Neuronal stem cell (in vitro differentiated cells): Measurements from ENCODE around the gene GAS7.

ENCODE experiments used
- DNase-seq: peaks from one replicate; pipeline ENCODE4 v3.0.0-alpha.2; 2013; ENCODE audit warnings: low spot score
- H2AFZ ChIP-seq: one replicate; pipeline ENCODE4 v1.6.1; 2013; ENCODE audit warnings: mild to moderate bottlenecking, low read length, inconsistent platforms
- H2AK5ac ChIP-seq: 2 replicates; pipeline ENCODE4 v1.6.1; 2013; ENCODE audit warnings: low read depth, mild to moderate bottlenecking, inconsistent platforms, low read length, moderate library complexity, mixed read lengths
- H2BK120ac ChIP-seq: 2 replicates; pipeline ENCODE4 v1.6.1; 2013; ENCODE audit warnings: low read depth, mild to moderate bottlenecking, inconsistent platforms, low read length, moderate library complexity, mixed read lengths
- H2BK12ac ChIP-seq: one replicate; pipeline ENCODE4 v1.6.1; 2013; ENCODE audit warnings: low read length, inconsistent platforms
- H2BK15ac ChIP-seq: 2 replicates; pipeline ENCODE4 v1.6.1; 2013; ENCODE audit warnings: mild to moderate bottlenecking, low read length, inconsistent platforms, mixed read lengths
- H2BK5ac ChIP-seq: one replicate; pipeline ENCODE4 v1.6.1; 2013; ENCODE audit warnings: inconsistent platforms, mild to moderate bottlenecking, low read length, moderate library complexity
- H3K14ac ChIP-seq: one replicate; pipeline ENCODE4 v1.6.1; 2013; ENCODE audit warnings: low read length, inconsistent platforms
- H3K18ac ChIP-seq: 2 replicates; pipeline ENCODE4 v1.6.1; 2013; ENCODE audit warnings: low read length, inconsistent platforms
- H3K23ac ChIP-seq: 2 replicates; pipeline ENCODE4 v1.6.1; 2013; ENCODE audit warnings: low read depth, mild to moderate bottlenecking, mixed read lengths, low read length, inconsistent platforms; ENCODE audit not compliant: poor library complexity
- H3K27ac ChIP-seq: replicated peaks from 3 replicates; pipeline ENCODE4 v1.5.1; 2013; ENCODE audit warnings: low read length, inconsistent platforms
- H3K27me3 ChIP-seq, 3 experiments: 2 replicates each; pipeline ENCODE4 v1.6.1; 2013; ENCODE audit warnings: low read length in 3 of 3, mild to moderate bottlenecking in 2 of 3, inconsistent platforms in 1 of 3, low read depth in 1 of 3, mixed read lengths in 1 of 3, moderate library complexity in 1 of 3; ENCODE audit not compliant: control insufficient read depth in 3 of 3, insufficient read depth in 3 of 3
- H3K36me3 ChIP-seq, 2 donors: replicated peaks in 1 of 2; 2 replicates each; pipeline ENCODE4 v1.6.1; 2013; ENCODE audit warnings: low read length in 2 of 2; ENCODE audit not compliant: control insufficient read depth in 2 of 2, insufficient read depth in 2 of 2
- H3K4ac ChIP-seq: 2 replicates; pipeline ENCODE4 v1.6.1; 2013; ENCODE audit warnings: inconsistent platforms, mild to moderate bottlenecking, low read length, moderate library complexity
- H3K4me1 ChIP-seq, 2 donors: 1 replicate in 1 of 2; 2 replicates in 1 of 2; pipeline ENCODE4 v1.6.1; 2013; ENCODE audit warnings: low read length in 2 of 2, low read depth in 1 of 2; ENCODE audit not compliant: control insufficient read depth in 2 of 2, insufficient read depth in 1 of 2
- H3K4me2 ChIP-seq: one replicate; pipeline ENCODE4 v1.6.1; 2013; ENCODE audit warnings: mild to moderate bottlenecking, low read length, inconsistent platforms; ENCODE audit not compliant: insufficient read depth, poor library complexity, severe bottlenecking
- H3K4me3 ChIP-seq, 2 donors: 2 replicates each; pipeline ENCODE4 v1.5.1; 2013; ENCODE audit warnings: low read length in 2 of 2, mild to moderate bottlenecking in 2 of 2, inconsistent platforms in 1 of 2, moderate library complexity in 1 of 2
- H3K79me1 ChIP-seq: one replicate; pipeline ENCODE4 v1.6.1; 2013; ENCODE audit warnings: low read depth, mild to moderate bottlenecking, inconsistent platforms, low read length, moderate library complexity
- H3K9ac ChIP-seq: one replicate; pipeline ENCODE4 v1.6.1; 2013; ENCODE audit warnings: mild to moderate bottlenecking, low read depth, low read length, inconsistent platforms; ENCODE audit not compliant: poor library complexity
- H3K9me3 ChIP-seq, 2 donors: replicated peaks in 1 of 2; 2 replicates each; pipeline versions ENCODE3 to v1.6.1; 2013; ENCODE audit warnings: low read length in 2 of 2, mild to moderate bottlenecking in 2 of 2, inconsistent platforms in 1 of 2, low read depth in 1 of 2, mixed read lengths in 1 of 2, moderate library complexity in 1 of 2; ENCODE audit not compliant: control insufficient read depth in 2 of 2, insufficient read depth in 1 of 2
- H4K8ac ChIP-seq: one replicate; pipeline ENCODE4 v1.6.1; 2013; ENCODE audit warnings: low read depth, mild to moderate bottlenecking, inconsistent platforms, low read length, moderate library complexity
- H4K91ac ChIP-seq: one replicate; pipeline ENCODE4 v1.6.1; 2013; ENCODE audit warnings: low read length, low read depth, mild to moderate bottlenecking, inconsistent platforms; ENCODE audit not compliant: poor library complexity
- whole genome bisulfite sequencing, 2 donors: extraction: QIAGEN DNeasy Blood & Tissue Kit; methylation state at CpG; one replicate each; pipeline ENCODE4 v1.1.7; 2013; ENCODE audit warnings: missing lambda C conversion rate in 2 of 2, mixed read lengths in 1 of 2; ENCODE audit not compliant: insufficient read length in 2 of 2, insufficient replicate concordance in 1 of 2; ENCODE audit errors: extremely low coverage in 2 of 2; 5-methylcytosine and 5-hydroxymethylcytosine counted together

GAS7 gene

DNA sequence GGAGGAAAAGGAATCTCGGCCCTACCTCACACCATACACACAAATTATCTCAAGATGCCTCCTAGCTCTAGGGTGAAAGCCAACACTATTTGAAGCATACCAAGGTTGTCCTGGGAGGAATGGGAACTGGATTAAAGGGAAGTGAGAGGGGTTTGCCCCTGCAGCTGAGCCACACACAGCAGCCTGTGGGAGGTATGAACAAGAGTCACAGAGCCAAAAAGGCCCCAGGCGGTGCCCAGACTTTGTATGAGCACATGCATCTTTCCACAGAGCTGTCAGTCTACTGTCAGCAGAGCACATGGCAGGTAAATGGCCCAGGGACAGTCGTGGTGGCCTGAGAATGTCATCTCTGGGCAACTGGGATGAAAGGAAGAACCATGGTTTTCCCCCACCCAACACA, 262.3 kb downstream of the GAS7 start:
- no peak overlapping the region for H3K4ac ChIP-seq
- no peak overlapping the region for H2BK12ac ChIP-seq
- H3K36me3 ChIP-seq, result peaks cover 0 to 2% of the 10 kb centered on the region in 2 donors
- no peak overlapping the region for H4K91ac ChIP-seq
- WGBS, 2 donors, result no CpG with 5 or more reads among the region's 3 CpGs
- H2BK5ac ChIP-seq, result no peak overlapping the region
- no peak overlapping the region for H2AFZ ChIP-seq
- no peak overlapping the region for H3K27ac ChIP-seq
- H3K27me3 ChIP-seq, result no peaks in the 10 kb centered on the region
- no peak overlapping the region for H4K8ac ChIP-seq
- no peak overlapping the region for H3K18ac ChIP-seq
- no peak overlapping the region for H2BK120ac ChIP-seq
- H3K14ac ChIP-seq, result no peak overlapping the region
- H3K79me1 ChIP-seq, result no peaks in the 10 kb centered on the region
- H3K23ac ChIP-seq, result no peak overlapping the region
- H3K9me3 ChIP-seq, result no peaks in the 10 kb centered on the region
- H3K9ac ChIP-seq, result no peak overlapping the region
- H3K4me1 ChIP-seq, result peaks cover 0 to 6% of the 10 kb centered on the region in 2 donors
- no peak overlapping the region for H2BK15ac ChIP-seq
- no peak overlapping the region for H2AK5ac ChIP-seq
- no peak for DNase-seq
- no peak overlapping the region for H3K4me2 ChIP-seq
- H3K4me3 ChIP-seq, result no peak overlapping the region

DNA sequence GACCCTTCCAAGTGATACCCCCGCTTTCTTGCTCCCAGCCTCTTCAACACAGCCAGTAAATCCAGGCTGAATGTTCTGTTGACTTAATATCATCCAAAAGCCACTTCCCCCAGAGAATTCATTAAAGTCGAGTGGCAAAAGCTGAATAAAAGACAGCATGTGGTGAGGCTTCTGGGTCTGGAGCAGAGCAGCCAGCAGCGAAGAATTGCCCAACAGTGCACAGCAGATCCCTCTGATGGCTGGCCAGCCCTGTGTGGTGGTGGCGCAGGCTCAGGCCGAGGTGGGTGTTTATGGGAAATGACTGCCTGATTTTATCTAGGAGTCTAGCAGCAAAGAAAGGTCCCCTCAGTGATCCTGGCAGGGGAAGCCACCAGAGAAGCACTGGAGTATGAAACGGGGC, 263.0 kb downstream of the GAS7 start:
- no peak overlapping the region for H3K4me2 ChIP-seq
- H2AK5ac ChIP-seq, result no peak overlapping the region
- H3K4me3 ChIP-seq, result no peak overlapping the region
- no peaks in the 10 kb centered on the region for H3K9me3 ChIP-seq
- H3K4me1 ChIP-seq, result peaks cover 0 to 7% of the 10 kb centered on the region in 2 donors
- no peak overlapping the region for H2BK15ac ChIP-seq
- no peak overlapping the region for H3K4ac ChIP-seq
- H2BK12ac ChIP-seq, result no peak overlapping the region
- H3K79me1 ChIP-seq, result no peaks in the 10 kb centered on the region
- no peak overlapping the region for H3K9ac ChIP-seq
- WGBS, 2 donors, result no CpG with 5 or more reads among the region's 6 CpGs
- no peak overlapping the region for H2BK120ac ChIP-seq
- H2AFZ ChIP-seq, result no peak overlapping the region
- peaks cover 0 to 2% of the 10 kb centered on the region in 2 donors for H3K36me3 ChIP-seq
- no peak overlapping the region for H3K18ac ChIP-seq
- H3K27ac ChIP-seq, result no peak overlapping the region
- DNase-seq, result no peak
- peak overlapping the region; percentile 32 for H3K14ac ChIP-seq
- no peak overlapping the region for H3K23ac ChIP-seq
- H3K27me3 ChIP-seq, result no peaks in the 10 kb centered on the region
- no peak overlapping the region for H2BK5ac ChIP-seq
- H4K8ac ChIP-seq, result no peak overlapping the region
- H4K91ac ChIP-seq, result no peak overlapping the region

DNA sequence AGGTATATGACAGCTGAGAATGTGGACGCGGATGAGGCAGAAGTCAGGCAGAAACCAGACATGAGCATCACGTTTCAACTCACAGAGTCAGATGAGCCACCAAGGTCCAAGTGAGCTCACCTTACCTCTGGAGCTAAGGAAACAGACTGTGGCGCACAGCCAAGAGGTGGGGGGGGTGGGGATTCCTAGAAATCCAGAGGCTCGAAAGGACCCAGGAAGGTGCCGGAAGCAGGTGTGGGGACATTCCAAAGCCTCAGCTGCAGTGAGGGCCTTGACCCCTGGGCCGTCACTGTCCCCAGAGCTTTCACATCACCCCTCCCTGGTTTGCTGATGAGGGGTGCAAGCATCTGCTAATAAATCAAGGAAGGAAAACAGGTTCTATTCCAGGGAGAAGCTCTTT, 264.1 kb downstream of the GAS7 start:
- H2BK5ac ChIP-seq, result no peak overlapping the region
- peaks cover 0 to 7% of the 10 kb centered on the region in 2 donors for H3K4me1 ChIP-seq
- H3K79me1 ChIP-seq, result no peaks in the 10 kb centered on the region
- no peak overlapping the region for H2AFZ ChIP-seq
- H2AK5ac ChIP-seq, result no peak overlapping the region
- H2BK120ac ChIP-seq, result no peak overlapping the region
- no peak overlapping the region for H3K4me3 ChIP-seq
- no peaks in the 10 kb centered on the region for H3K27me3 ChIP-seq
- no peaks in the 10 kb centered on the region for H3K9me3 ChIP-seq
- H3K27ac ChIP-seq, result no peak overlapping the region
- H4K8ac ChIP-seq, result no peak overlapping the region
- no peak for DNase-seq
- peaks cover 0 to 2% of the 10 kb centered on the region in 2 donors for H3K36me3 ChIP-seq
- H2BK12ac ChIP-seq, result no peak overlapping the region
- H3K4ac ChIP-seq, result no peak overlapping the region
- no peak overlapping the region for H2BK15ac ChIP-seq
- H3K9ac ChIP-seq, result no peak overlapping the region
- no peak overlapping the region for H3K23ac ChIP-seq
- no peak overlapping the region for H3K18ac ChIP-seq
- no CpG with 5 or more reads among the region's 7 CpGs for WGBS, 2 donors
- no peak overlapping the region for H3K4me2 ChIP-seq
- no peak overlapping the region for H3K14ac ChIP-seq
- no peak overlapping the region for H4K91ac ChIP-seq

DNA sequence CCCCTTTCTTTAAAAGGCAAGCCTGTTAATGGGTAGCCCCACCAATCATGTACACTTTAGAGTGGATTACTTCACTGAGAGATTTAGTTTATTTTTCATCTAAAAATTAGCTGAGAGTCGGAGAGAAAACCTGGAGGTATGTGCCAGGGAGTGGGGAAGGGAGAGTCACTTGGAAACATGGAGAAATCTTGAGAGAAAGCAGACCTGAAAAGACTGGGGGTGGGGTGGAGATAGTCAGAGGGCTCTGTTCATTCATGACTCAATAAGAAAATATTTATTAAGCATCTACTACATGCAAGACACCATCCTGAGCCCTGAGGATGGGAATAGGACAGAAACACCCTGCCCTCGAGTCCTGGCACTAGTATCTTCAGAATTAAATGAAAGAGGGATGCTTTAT, 265.9 kb downstream of the GAS7 start:
- no peak overlapping the region for H3K14ac ChIP-seq
- no peak overlapping the region for H3K4me3 ChIP-seq
- no peak overlapping the region for H3K27ac ChIP-seq
- no peak for DNase-seq
- no peak overlapping the region for H2AFZ ChIP-seq
- H3K36me3 ChIP-seq, result peaks cover 0 to 2% of the 10 kb centered on the region in 2 donors
- no CpG with 5 or more reads among the region's 2 CpGs for WGBS, 2 donors
- no peak overlapping the region for H2BK12ac ChIP-seq
- no peaks in the 10 kb centered on the region for H3K79me1 ChIP-seq
- H4K91ac ChIP-seq, result no peak overlapping the region
- H2BK15ac ChIP-seq, result no peak overlapping the region
- peaks cover 0 to 7% of the 10 kb centered on the region in 2 donors for H3K4me1 ChIP-seq
- H3K9me3 ChIP-seq, result no peaks in the 10 kb centered on the region
- no peak overlapping the region for H3K9ac ChIP-seq
- no peak overlapping the region for H3K23ac ChIP-seq
- H3K4me2 ChIP-seq, result no peak overlapping the region
- H2BK5ac ChIP-seq, result no peak overlapping the region
- H3K18ac ChIP-seq, result no peak overlapping the region
- H2AK5ac ChIP-seq, result no peak overlapping the region
- no peak overlapping the region for H3K4ac ChIP-seq
- H2BK120ac ChIP-seq, result no peak overlapping the region
- no peak overlapping the region for H4K8ac ChIP-seq
- H3K27me3 ChIP-seq, result no peaks in the 10 kb centered on the region
